HG02884 (cell line): ENCODE data around the gene WFIKKN2.

Experiments
- ATAC-seq: cut with Tn5 transposase; IDR thresholded peaks from one replicate; pipeline ENCODE4 v1.9.1; 2021; ENCODE audit warnings: mild to moderate bottlenecking, moderate library complexity; ENCODE audit not compliant: unreplicated experiment

The WFIKKN2 gene

GRCh38 chr17:50833510-50834428 is 1.6 kb upstream of the WFIKKN2 start:
- no peak for ATAC-seq

DNA sequence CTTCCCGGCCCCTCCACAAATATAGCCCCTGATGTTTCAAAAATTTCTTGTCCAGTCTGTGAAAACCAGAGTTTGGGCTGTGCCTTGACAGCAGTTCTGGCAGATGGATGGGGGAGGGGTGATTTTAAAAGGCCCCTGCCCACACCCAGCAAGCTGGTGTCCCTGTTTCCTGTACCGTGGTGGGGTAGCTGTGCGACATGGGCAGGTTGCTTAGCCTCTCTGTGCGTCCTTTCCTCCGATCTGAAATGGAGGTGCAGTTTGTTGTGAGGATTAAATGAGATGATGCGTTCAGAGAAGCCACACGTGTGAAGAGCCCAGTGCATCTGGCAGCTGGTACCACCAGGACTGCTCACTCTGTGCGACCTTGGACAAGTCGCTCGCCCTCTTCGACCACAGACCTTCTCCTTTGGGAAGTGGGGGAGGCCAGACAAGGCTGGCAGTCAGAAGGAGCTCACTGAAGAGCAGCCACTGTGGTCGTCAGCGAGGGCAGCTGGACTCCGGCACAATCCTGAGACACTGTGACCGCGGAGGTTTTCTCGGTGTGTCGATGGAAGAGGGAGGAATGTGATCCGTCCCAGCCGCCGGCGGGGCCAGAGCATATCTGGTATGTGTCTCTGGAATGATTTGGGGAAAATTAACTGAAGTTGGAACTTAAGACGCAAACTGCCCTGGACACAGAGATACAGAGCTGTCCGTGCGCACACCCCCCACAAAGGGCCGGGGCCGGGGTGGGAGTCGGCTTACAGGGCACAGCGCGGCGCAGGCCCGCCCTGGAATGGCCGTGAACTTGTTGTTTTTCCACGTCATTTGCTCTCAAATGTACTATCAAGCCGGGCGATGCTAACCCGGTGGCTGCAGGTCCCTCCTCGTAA is 721 bp upstream of the WFIKKN2 start:
- ATAC-seq, result no peak

- no peak for ATAC-seq
These were observed 1.4 kb downstream of the WFIKKN2 start for GRCh38 chr17:50836826-50837225.

DNA sequence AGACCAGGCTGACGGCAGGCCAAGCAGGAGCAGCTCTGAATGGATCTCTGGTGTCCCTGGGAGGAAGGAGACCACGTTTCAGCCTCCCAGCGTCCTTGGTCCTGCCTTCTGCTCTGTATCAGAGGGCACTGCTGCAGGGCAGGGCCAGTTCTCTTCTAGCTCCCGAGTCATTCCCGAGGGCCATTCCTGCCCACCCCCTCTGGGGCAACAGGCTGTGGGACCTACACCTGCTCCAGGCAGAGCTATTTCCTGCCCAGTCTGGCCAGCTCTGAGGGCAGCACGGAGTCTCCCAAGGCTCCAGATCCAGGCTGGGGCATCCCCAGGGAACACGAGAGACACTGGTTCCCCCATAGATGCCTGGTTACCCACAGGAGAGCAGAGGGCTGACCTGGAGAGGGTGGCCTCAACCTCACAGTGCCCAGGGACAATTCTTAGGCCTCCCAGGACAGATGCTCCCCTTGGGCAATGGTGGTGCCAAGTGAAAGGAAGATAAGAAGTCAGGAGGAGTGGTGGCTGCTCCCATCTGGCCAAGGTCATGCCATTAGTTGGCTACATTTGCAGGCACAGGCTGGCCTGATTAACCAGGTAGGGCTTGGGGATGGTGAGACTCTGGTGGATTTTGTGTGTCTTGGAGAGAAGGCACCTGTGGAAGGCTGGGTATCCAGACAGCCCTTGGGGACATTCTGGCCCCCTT is 2.0 kb downstream of the WFIKKN2 start:
- ATAC-seq, result no peak

DNA sequence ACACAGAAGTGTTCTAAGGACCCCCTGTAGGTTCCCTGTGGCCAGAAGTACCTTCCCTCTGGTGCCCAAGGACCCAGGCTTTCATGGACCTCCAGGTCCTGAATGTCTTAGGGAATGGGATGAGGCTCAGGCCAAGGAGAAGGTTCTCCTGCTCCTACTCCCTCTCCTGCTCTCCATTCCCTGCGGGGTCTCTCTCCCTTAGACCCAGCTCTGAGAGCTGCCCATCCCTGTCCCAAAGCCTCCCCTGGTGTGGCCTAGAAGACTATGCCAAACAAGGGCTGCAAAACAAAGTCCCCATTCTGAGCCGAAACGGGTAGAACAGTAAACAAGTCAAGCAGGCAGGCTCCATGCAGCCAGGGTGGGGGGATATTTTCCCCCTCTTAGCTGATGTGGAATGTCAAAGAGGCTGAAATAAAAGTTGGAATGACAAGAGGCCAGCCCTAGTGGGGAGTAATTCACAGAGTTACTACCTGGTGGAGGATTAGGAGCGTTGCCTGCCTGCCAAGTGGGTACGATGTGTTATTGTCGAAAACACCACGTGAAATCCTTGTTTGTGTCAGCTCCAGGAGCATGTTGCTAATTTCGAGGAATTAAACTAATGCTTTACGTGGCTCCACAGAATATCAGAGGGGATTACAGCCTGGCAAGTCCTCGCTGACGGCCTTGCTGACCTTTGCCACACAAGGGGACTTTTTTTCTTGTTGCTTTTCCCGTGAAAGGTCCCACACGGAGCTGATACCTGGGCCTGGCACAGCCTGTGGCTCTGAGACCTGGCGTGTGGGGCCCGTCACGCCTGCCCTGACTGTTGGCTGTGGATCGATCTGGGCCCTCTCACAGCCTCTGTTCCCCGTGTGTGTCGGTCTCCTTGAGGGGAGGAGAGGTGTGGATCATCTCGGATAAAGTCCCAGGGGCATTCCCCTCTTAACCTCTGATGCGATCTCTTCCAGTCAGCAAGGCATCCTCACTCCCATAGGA is 2.9 kb downstream of the WFIKKN2 start:
- no peak for ATAC-seq

GRCh38 chr17:50839591-50840310 is 4.4 kb downstream of the WFIKKN2 start:
- no peak for ATAC-seq

DNA sequence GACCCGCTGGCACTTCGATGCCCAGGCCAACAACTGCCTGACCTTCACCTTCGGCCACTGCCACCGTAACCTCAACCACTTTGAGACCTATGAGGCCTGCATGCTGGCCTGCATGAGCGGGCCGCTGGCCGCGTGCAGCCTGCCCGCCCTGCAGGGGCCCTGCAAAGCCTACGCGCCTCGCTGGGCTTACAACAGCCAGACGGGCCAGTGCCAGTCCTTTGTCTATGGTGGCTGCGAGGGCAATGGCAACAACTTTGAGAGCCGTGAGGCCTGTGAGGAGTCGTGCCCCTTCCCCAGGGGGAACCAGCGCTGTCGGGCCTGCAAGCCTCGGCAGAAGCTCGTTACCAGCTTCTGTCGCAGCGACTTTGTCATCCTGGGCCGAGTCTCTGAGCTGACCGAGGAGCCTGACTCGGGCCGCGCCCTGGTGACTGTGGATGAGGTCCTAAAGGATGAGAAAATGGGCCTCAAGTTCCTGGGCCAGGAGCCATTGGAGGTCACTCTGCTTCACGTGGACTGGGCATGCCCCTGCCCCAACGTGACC is 5.0 kb downstream of the WFIKKN2 start:
- ATAC-seq, result no peak

DNA sequence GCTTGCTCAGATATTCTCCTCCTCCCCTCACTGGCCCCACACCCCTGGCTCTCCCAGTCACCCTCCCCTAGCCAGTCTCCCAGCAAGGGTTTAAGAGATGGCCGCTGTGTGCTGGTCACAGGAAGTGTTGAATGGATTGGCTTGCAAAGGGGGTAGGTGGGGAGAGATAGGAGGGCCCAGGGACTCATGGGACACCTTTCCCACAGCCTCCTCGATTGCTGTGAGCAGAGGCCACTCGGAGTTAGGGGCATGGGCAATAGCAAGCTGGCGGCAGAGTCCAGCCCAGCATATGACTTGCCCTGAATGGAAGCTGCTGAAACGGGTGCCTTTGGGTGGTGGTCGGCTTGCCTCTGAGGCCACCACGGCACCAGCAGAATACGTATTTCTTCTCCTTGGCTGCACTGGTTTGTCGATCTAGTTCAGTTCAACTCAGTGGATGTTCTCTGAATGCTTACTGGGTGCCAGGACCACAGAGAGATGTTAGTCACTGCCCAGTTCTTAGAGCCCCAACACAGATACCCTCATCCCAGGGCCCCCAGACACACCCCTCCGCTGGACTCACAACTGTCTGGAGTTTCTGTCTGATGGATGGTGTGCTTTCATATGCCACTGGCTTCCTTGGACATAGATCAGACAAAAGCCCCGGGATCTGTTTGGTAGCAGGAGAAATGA is 6.0 kb downstream of the WFIKKN2 start:
- ATAC-seq, result no peak

- no peak for ATAC-seq
These were observed 6.6 kb downstream of the WFIKKN2 start for GRCh38 chr17:50841949-50842354.

GRCh38 chr17:50842506-50843149 is 7.2 kb downstream of the WFIKKN2 start:
- ATAC-seq, result no peak

GRCh38 chr17:50843150-50843905 is 7.9 kb downstream of the WFIKKN2 start:
- ATAC-seq, result no peak

- ATAC-seq, result no peak
These were observed 8.8 kb downstream of the WFIKKN2 start for GRCh38 chr17:50844117-50844700.

GRCh38 chr17:50845240-50846147 is 10.1 kb downstream of the WFIKKN2 start:
- ATAC-seq, result no peak

DNA sequence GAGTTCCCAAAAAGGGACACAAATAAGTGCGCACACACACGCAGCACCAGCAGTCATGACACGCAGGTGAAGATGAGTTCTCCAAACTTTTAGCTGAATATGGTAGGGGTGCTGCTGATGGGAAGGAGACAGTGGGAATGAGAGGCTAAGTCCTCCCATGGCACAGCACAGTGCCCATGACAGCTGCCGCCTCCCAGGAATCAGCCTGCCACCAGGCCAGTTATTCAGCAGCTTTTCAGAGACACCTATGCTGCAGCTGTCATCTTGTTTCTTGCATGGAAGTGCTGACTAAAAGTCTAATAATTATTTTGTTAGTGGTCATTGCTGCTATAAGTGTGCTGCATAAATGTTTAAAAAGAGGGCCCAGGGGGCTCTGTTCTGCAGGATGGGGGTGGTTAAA is 12.2 kb downstream of the WFIKKN2 start:
- no peak for ATAC-seq

DNA sequence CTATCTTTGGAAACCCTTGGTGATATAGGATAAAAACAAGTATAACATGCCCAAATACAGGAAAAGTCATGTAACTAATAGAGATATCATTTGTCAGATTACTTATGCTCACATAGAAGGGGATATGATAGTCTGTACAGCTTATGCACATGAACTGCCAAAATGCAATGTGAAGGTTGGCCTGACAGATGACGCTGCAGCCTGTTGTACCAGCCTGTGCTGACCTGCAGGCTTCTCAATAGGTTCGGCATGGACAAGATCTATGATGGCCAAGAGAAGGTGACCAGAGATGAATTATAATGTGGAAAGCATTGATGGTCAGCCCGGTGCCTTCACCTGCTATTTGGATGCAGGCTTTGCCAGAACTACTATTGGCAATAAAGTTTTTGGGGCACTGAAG is 12.7 kb downstream of the WFIKKN2 start:
- no peak for ATAC-seq

- no peak for ATAC-seq
These were observed 13.3 kb downstream of the WFIKKN2 start for GRCh38 chr17:50848711-50849110.
